DOHH2 (cell line): ENCODE measurements around the gene ARL4C.

Experiments
- CTCF ChIP-seq: fragments of 200-600 bp; sonication (generic); IDR thresholded peaks from one replicate; pipeline ENCODE4 v1.5.1; 2014; ENCODE audit warnings: antibody characterized with exemption, mild to moderate bottlenecking, low read depth, low read length; ENCODE audit not compliant: poor library complexity, severe bottlenecking
- EZH2phosphoT487 ChIP-seq: fragments of 200-600 bp; sonication (generic); IDR thresholded peaks from 2 replicates; pipeline ENCODE4 v1.6.1; 2017; ENCODE audit warnings: borderline replicate concordance, mild to moderate bottlenecking, antibody characterized with exemption, low read length, moderate library complexity, mixed read lengths

- TF ChIP-seq CTCF, result no peak
- no peak for TF ChIP-seq EZH2phosphoT487
Observed at GRCh38 chr2:234444893-234445292, 52.0 kb downstream of the ARL4C start.
